Measurements from ENCODE around the gene MTFMT. TPM values are rescaled to one million over a fixed set of nuclear protein-coding genes. Genes with fewer than 3 reads are reported as not detected.

The MTFMT gene
- total RNA-seq, 4 donors from 2014 or later, result 9.8 to 40.5 (median 31.0) TPM

GRCh38 chr15:64997745-64998375 lies 31.6 kb downstream of the MTFMT start:
- no peaks in the 10 kb centered on the region for H3K4me1 ChIP-seq
- intact Hi-C loops (cut with DNase I; ENCODE audit: low total_unique reads) (no loop called here), in situ Hi-C loops (cut with MboI; ENCODE audit: low pct_ligation_motif_present in 1 of 4, low pct_unique_long_range_greater_than_20kb in 1 of 4, low sequenced_read_pairs in 3 of 4) (no loop called here)
- H3K27me3 ChIP-seq, result no peaks in the 10 kb centered on the region
- no peak overlapping the region for H3K4me3 ChIP-seq
- no peaks in the 10 kb centered on the region for H3K9me3 ChIP-seq
- DNase-seq, result no peak
- no peak overlapping the region for H3K27ac ChIP-seq
- 82 to 87% methylated on average over 3 to 4 of the region's 4 CpGs for WGBS, 2 donors (ENCODE audit: low coverage in 1 of 2)
- TF ChIP-seq CTCF (IDR thresholded peaks at IDR 0.05), result no peak
- no peak for TF ChIP-seq EP300 (IDR thresholded peaks at IDR 0.05; ENCODE audit: low read depth)
- TF ChIP-seq POLR2AphosphoS5 (IDR thresholded peaks at IDR 0.05), result no peak
- H3K36me3 ChIP-seq, result peaks cover 0 to 12% (median 4%) of the 10 kb centered on the region in 4 donors

GRCh38 chr15:64997066-64997465 lies 32.4 kb downstream of the MTFMT start:
- in situ Hi-C loops (cut with MboI; ENCODE audit: low pct_ligation_motif_present in 1 of 4, low pct_unique_long_range_greater_than_20kb in 1 of 4, low sequenced_read_pairs in 3 of 4), result no loop called here
- Histone ChIP-seq H3K9me3 (no peaks in the 10 kb centered on the region), H3K27me3 (no peaks in the 10 kb centered on the region), H3K36me3 (peaks cover 0 to 5% (median under 1%) of the 10 kb centered on the region in 4 donors), H3K27ac (no peak overlapping the region), H3K4me3 (no peak overlapping the region), H3K4me1 (no peaks in the 10 kb centered on the region)
- intact Hi-C loops (cut with DNase I; ENCODE audit: low total_unique reads), result no loop called here
- no peak for TF ChIP-seq POLR2A (IDR thresholded peaks at IDR 0.05)
- TF ChIP-seq POLR2AphosphoS5 (IDR thresholded peaks at IDR 0.05), result no peak
- no peak for TF ChIP-seq CTCF (IDR thresholded peaks at IDR 0.05)
- DNase-seq, result no peak
- whole genome bisulfite sequencing, 2 donors (ENCODE audit: low coverage in 1 of 2), result 50 to 77% methylated on average over 2 to 5 of the region's 5 CpGs

GRCh38 chr15:64993290-64993689 lies 36.1 kb downstream of the MTFMT start:
- Histone ChIP-seq H3K27ac (no peak overlapping the region), H3K27me3 (no peaks in the 10 kb centered on the region), H3K4me3 (no peak overlapping the region), H3K9me3 (no peaks in the 10 kb centered on the region), H3K4me1 (peaks cover 0 to 24% (median 16%) of the 10 kb centered on the region in 4 donors), H3K36me3 (no peaks in the 10 kb centered on the region)
- 48 to 50% methylated on average over 1 of the region's 1 CpG for WGBS, 2 donors (ENCODE audit: low coverage in 1 of 2)
- in situ Hi-C loops (cut with MboI; ENCODE audit: low pct_ligation_motif_present in 1 of 4, low pct_unique_long_range_greater_than_20kb in 1 of 4, low sequenced_read_pairs in 3 of 4) (no loop called here), intact Hi-C loops (cut with DNase I; ENCODE audit: low total_unique reads) (no loop called here)
- no peak for TF ChIP-seq EP300 (IDR thresholded peaks at IDR 0.05; ENCODE audit: low read depth)
- no peak for TF ChIP-seq CTCF (IDR thresholded peaks at IDR 0.05)
- TF ChIP-seq POLR2AphosphoS5 (IDR thresholded peaks at IDR 0.05), result no peak
- TF ChIP-seq POLR2A (IDR thresholded peaks at IDR 0.05), result no peak
- no peak for DNase-seq

- Histone ChIP-seq H3K4me1 (peaks cover 0 to 40% (median 18%) of the 10 kb centered on the region in 4 donors), H3K9me3 (no peaks in the 10 kb centered on the region), H3K4me3 (no peak overlapping the region), H3K36me3 (no peaks in the 10 kb centered on the region), H3K27ac (peak overlapping the region in 1 of 4 donors; percentile 1), H3K27me3 (no peaks in the 10 kb centered on the region)
- in situ Hi-C loops (cut with MboI; ENCODE audit: low pct_ligation_motif_present in 1 of 4, low pct_unique_long_range_greater_than_20kb in 1 of 4, low sequenced_read_pairs in 3 of 4), result no loop called here
- no peak for TF ChIP-seq POLR2AphosphoS5 (IDR thresholded peaks at IDR 0.05)
- no peak for TF ChIP-seq POLR2A (IDR thresholded peaks at IDR 0.05)
- no peak for TF ChIP-seq CTCF (IDR thresholded peaks at IDR 0.05)
- no peak for TF ChIP-seq EP300 (IDR thresholded peaks at IDR 0.05; ENCODE audit: low read depth)
- WGBS, 2 donors (ENCODE audit: low coverage in 1 of 2), result 43 to 73% methylated on average over 1 to 2 of the region's 2 CpGs
- intact Hi-C loops (cut with DNase I; ENCODE audit: low total_unique reads), result no loop called here
- DNase-seq, result no peak
These were observed 37.8 kb downstream of the MTFMT start for GRCh38 chr15:64991536-64992135.
